GM18508 (cell line): Measurements from ENCODE around the gene ALCAM.

ENCODE experiments used
- ATAC-seq: cut with Tn5 transposase; IDR thresholded peaks from one replicate; pipeline ENCODE4 v1.9.1; 2021; ENCODE audit warnings: moderate number of reproducible peaks; ENCODE audit not compliant: insufficient read depth, unreplicated experiment

The ALCAM gene

DNA sequence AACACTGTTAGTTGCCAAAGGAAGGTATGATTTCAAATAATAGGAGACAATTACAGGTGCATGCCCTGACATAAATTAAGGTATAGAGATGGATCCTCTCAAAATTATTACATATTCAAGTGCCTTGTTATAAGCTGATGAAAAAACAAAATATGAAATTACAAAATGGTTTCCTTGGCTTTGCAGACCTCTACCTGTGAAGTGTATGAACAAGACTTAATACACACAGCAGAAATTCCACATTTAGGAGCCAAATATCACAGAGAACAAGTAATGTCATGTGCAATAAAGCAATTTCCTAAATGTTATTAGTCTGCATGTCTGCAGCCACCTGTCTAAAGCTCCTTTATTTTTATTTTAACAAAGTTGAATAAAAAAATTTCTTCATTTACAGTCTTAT is 151.5 kb downstream of the ALCAM start:
- ATAC-seq = no peak

DNA sequence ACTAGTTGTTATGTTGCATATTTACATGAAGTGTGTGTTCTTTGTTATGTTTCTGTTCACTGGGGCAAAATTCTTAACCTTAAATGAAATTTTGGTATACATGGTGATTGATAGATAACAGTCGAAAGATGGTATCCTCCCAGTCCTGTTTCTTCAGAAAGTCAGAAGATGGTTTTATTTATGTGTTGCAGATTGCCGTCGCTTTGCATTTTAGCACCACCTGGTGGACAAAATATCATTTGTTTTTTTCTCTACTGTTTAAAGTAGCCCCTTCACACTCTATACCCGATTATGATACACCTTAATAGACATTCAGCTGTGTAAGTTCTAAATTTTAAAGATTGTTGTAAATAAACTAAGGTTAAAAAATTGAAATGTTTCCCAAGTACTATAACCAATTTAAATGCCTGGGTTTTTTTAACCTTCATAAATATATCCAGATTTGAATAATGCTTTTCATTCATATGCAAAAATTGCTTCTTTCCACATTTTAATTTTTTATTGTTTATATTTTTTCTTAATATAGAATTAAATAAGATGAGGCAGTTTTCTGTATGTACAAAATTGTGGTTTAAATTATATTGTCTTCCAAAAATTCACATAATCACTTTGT is 152.2 kb downstream of the ALCAM start:
- peak; percentile 86 for ATAC-seq

DNA sequence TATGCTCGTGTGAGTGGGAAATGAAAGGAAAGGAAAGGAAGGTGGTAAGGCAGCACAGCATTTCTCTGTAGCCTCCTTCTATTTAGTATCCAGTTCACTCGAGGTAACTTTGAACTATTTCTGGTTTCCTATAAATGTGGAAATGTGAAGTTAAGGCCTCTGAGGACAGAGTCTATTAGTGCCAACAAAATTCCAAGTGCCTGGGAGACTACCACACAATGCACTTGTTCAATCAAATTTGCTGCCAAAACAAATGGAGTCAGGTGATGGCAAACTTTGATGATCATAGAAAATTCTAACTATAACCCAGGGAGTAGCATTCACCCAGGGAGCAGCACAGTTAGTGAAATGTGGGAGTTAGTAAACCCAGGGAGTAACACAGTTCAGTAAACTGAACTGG is 155.1 kb downstream of the ALCAM start:
- no peak for ATAC-seq

DNA sequence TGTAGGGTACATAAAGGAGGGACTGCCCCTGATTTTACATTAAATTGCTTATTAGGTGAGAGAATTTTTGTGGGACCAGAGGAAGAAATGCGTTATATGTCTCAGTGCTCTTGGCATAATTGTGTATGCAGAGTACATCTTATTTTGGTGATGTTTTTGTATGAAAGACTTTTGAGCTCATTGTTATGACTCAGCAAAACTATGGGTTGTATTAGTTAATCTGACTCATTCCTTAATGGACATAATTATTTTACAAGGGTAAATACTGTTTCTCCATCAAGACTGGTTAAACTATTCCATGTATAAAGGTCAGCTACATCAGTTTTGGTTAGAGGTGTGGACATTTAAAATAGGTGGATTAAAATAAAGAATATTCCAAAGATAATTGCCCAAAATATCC is 156.8 kb downstream of the ALCAM start:
- no peak for ATAC-seq

DNA sequence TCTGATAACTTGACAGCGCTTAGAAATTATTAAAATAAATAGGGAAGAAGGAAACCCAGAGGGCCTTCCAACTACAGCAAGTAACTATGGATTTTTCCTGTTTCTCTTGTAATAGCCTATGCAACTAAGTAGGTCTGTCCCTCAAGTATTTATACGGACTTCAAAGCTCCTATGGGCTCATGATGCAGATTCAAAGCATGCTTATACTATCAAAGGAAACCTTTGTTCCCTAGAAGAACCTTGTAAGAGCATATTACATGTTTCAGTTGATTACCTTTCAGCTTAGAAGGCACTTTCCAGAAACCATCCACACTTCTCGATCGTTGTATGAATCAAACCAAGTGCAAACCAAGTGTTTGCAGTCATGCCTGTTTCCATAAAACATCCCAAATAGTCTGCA is 158.8 kb downstream of the ALCAM start:
- ATAC-seq = no peak

DNA sequence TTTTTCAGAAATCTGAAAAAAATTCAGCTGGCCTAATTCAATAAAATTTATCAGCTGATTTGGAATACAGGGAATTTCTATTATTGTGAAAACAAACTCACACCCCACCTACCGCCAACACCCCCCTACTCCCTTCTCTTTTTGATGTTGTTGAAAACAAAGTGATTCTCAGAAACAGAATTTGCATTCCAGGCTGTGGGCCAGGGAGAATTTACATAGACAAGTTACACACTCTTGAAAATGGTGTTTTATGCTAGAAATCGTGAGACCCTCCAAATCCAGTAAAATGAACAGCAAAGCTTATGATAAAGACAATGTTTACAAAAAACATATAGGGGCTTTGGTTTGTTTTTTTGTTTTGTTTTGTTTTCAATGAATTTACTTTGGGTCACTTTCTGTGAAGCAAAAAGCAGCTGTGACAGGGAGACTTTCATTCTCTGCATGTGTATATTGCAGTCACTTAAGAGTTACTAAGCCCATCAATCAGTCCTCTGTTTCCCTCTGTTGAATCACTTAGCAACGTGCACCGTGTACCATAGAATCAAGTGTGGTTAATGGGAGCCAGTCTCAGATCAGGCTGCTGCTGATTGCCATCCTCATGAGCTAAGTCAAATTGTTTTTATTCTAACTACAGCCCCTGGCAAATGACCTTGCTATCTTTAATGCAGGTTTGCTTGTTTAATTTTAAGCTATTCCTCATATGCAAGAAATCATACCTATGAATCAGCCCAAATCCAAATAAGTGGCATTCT is 159.8 kb downstream of the ALCAM start:
- no peak for ATAC-seq

DNA sequence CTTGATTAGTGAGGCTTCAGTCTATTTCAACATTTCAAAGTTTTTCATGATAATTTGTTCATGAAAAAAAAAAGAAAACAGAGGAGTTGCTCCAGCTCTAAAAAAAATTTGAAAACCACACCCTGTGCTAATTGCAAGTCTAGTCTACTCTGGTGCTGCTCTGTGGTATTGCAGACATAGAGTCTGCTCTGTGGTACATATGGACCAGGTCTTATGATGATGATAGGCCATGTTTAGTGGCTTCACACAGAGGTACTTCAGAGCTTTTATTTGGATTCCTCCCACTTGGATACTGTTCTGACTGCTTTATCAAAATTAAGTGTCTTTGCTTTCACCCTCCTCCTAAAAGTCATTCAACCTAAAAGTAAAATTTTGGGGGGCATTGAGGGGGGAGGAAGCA is 160.8 kb downstream of the ALCAM start:
- ATAC-seq = no peak

DNA sequence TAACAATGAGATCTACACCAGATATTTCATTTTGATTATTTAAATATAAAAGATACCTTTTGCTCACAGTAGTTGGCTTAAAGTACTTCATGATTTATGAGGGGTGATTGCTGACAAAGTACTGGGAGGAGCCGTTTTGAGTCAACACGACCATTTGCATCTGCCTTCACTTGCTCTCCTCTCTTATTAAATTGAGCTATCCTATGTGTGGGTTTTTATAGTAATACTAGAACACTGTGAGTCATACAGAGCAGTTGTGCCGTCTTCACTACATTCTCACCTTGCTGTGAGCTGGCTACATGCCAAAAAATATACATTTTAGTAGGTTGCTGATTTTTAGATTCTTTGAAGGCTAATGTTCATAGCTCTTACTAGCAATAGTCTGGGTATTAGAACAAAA is 161.2 kb downstream of the ALCAM start:
- ATAC-seq = no peak

DNA sequence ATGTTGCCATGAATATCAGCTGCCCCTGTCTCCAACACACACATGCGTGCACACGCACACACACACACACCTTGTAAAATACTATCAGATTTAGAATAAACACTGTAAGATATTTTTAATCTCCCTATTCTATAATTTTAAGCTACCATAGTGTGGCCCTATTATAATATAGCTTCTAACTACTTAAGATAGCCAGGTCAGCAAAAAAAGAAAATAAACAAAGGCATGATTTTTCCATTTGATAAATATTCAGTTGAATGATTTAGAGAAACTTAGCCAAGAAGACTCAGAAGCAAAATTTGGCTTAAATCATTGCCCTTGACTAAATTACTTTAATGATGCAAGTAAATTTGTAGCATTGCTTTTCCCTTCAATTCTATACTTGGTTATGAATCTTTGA is 162.2 kb downstream of the ALCAM start:
- ATAC-seq = no peak

DNA sequence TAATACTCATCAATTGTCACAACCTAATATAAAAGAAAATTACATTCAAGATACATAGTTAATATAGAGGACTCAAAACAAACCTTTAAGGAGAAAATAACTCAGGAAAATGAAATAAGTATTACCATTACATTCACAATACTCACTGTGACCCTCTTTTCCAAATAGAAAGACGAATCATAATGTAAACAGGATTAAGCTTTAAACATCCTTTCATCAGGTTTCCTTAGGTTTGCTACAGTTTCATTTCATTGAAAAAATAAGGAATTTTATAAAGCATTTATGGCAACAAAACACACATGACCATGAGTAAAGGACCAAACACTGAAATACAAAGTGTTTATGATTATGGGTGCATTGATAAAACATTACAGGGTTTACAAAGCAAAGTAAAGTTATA is 162.7 kb downstream of the ALCAM start:
- ATAC-seq = no peak

DNA sequence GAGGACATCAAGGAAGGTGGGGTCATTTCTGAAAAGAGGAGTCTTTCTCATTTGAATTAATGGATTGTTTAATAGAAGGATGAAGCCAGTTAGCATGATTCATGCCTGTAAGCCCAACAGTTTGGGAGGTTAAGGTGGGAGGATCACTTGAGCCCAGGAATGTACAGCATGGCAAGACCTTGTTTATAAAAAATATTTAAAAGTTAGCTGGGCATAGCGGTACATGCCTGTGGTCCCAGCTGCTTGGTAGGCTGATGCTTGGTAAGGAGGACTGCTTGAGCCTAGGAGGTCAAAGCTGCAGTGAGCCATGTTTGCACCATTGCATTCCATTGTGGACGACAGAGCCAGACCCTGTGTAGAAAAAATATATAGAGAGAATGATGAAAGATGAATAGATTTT is 165.5 kb downstream of the ALCAM start:
- ATAC-seq = no peak

DNA sequence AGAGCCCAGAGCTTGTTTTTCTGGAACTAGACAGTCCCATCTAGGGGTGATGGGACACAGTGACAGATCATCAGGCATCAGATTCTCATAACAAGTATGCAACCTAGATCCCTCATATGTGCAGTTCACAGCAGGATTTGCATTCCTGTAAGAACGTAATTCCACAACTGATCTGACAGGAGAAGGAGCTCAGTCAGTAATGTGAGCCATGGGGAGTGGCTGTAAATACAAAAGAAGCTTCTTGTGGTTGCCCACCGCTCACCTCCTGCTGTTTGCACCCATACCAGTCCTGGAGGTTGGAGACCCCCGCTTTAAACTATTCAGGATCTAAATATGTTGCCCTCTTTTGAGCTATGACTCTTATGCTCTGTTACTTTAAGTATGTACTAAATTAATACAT is 167.3 kb downstream of the ALCAM start:
- no peak for ATAC-seq

DNA sequence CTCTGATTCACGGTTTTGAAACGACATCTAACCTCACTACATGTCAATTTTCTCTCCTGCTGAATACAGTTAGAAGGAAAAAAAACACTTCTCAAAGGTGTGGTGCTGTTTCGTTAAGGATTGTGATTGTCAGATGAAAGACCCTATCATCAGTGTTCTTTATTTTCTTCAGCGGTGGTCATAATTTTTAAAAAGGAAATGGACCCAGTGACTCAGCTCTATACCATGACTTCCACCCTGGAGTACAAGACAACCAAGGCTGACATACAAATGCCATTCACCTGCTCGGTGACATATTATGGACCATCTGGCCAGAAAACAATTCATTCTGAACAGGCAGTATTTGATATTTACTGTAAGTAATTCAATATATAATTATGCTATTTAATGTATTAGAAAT is 167.8 kb downstream of the ALCAM start:
- ATAC-seq = no peak

DNA sequence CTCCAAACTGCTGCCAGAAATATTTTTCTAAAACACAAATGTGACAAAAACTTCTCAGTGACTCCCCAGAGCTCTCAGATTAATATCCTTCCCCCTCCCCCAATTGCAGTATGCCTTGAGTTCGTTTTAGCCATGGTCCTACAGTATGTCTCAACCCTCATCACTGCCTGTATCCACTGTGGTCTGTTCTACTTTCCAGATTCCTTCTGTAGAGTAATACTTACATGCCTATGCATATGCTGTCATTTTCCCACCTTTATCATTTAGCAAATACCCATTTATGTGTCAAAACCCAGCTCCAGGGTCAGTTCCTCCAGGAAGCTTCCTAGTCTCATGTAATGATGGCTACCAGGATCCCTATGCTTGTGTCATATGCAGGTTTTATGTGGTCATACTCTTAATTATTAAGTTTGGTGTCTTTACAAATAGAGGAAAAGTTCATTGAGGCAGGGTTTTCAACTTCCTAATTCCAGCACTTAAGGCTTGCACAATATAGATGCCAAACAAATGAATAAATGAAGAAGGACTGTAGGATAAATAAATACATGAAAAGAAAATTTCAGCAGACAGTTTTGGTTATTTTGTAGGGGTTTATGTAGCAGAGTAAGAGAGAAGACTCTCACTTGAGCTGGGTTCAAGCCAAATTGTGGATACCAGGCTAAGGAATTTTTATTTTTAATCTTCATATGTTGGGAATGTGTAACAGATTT is 170.8 kb downstream of the ALCAM start:
- no peak for ATAC-seq

DNA sequence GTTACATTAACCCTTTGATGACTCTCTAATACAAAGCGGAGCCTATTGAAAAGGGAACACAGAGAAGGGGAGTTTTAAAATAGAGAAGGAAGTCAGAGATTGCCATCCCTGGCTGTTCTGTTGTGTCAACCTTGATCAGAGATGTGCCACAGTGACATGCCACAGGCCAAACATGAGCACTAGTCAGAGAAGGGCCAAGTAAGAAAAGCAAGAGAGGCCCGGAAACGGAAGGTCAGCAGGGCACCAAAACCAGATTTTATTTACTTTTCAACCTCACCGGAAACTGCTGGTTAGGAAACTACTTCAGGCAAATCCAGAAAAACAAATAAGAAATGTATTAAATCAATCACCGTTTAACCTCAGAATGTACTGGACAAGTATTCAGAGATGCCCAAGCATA is 171.8 kb downstream of the ALCAM start:
- ATAC-seq = no peak

DNA sequence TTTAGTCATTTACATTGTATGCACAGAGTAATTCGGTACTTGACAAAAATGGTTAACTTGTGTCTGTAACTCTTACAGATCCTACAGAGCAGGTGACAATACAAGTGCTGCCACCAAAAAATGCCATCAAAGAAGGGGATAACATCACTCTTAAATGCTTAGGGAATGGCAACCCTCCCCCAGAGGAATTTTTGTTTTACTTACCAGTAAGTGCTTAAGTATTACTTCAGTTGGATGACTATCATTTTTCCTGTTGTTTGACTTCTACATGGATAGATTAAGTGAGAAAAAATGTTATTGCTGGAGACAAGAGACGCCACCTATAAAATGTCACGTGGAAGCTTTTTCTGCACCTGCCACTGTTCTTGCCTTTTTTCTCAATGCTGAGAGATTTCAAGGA is 173.2 kb downstream of the ALCAM start:
- ATAC-seq = no peak

DNA sequence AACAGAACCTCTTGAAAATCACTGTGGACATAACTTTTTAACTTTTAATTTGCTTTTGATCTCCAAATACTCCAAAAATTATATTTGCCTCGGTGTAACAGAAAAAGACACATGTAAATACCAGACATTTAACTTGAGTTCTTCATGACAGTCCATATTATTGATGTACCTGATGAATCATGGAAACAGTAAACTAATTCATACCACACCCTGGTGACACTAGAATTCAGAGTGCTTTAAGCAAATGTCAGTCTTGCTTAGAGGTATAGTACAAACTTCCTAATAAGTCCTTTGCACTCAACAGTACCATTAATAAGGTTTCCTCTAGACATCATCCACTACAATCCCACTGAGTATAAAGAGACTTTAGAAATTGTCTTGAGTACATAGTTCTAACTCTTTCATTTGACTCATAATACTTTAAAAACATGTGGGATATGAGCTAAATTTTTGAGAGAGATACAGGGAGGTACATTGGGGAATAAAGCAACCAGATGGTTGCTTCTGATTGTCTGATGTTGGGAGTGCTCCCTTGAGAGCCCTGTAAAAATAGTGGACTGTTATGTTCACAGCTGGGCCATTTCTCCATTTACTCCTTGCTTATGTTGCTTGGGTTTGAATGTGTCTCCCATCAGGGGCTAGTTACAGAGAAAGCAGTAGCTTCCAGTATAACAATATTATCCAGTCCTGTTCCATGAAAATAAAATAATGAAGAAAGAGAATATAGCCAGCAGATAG is 175.7 kb downstream of the ALCAM start:
- no peak for ATAC-seq

DNA sequence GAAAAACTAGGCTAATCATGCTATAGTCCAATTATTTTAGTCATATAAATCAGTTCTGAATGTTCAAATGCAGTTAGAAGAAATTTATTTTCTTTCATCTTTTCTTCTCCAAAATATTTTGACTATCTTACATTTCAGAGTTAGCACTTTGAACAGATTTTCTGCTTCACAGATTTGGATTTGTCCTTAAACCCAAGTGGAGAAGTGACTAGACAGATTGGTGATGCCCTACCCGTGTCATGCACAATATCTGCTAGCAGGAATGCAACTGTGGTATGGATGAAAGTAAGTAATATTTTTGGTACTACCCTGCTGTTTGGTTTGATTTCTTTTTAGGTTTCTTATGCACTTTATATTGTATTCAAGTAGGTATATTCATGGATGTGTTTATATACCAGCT is 178.3 kb downstream of the ALCAM start:
- ATAC-seq = no peak

DNA sequence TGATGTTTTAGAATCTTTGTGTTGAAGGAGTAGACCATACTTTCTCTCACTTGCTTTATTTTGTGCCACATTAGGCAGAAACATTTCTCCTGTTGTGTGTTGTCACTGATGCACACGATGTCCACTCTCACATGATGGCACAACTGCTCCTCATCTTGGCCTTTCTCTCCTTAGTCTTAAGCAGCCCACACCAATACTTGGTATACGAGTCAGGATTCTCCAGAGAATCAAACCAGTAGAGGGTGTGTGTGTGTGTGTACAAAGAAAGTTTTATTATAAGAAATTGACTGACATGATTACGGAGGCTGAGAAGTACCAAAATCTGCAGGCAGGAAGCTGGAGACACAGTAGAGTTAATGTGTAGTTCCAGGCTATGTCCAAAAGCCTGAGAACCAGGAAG is 187.1 kb downstream of the ALCAM start:
- no peak for ATAC-seq

DNA sequence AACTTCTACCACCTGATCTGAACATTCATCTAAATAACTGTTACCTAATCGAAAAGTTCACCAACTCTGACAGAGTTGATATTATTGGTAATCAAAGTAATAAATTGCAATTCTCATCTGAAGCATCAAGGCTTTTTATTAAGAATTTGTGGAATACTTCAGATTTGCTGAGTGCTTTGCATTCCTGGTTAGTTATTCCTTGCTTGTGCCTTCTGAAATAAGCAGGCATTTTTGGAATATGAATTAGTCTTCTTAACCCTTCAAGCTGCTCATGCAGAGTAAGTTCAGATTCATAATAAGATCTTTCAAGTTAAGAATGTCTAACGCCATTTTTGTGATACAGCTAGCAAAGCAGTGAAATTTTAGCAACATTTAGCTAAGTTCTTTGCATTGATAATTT is 188.5 kb downstream of the ALCAM start:
- no peak for ATAC-seq

DNA sequence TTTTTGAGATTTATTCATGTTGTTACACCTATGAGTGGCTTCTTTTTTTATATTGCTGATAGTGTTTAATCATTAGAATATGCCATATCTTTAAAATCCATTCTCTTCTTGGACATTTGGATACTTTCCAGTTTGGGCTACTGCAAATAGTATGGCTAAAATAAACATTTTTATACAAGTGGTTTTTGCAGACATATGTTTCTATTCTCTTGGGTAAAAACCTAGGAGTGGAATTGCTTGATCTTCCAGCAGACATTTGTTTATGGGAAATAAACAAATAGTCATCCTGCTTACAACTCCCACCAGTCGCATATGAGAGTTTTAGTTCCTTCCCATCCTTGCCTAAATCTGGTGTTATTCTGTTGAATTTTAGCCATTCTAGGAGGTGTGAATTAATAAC is 193.1 kb downstream of the ALCAM start:
- ATAC-seq = no peak
